Stimulated activated CD4-positive, alpha-beta T cell treated with anti-CD3 and anti-CD28 coated beads, Interleukin-15, amount 100 ng/mL, for 48 hours (primary cell): ENCODE results near the gene LCE6A.
A peak's percentile ranks its signal among the peaks of the same experiment; 100 is the strongest.

ENCODE experiments used
- DNase-seq, 2 donors: peaks; one replicate each; pipeline ENCODE4 v3.0.0-alpha.2; 2020; ENCODE audit warnings: low read depth in 2 of 2

Gene LCE6A

DNA sequence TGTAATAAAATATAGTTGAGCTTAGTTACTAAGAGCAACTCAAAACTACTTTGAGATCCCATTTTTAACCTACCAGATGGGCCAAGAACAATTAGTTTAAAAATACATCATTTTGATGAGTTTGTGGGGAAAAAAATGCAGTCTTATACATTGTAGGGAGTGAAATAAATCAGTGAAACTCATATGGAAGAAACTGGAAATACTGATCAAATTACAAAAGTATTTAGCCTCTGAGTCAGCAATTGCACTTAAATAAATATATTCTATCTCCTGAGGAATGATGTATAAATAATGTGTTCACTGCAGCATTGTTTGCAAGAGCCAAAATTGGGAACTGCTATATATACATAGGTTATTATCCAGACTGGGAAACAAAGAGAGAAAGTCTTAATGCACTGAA, 30.8 kb downstream of the LCE6A start:
- DNase-seq: no peak

DNA sequence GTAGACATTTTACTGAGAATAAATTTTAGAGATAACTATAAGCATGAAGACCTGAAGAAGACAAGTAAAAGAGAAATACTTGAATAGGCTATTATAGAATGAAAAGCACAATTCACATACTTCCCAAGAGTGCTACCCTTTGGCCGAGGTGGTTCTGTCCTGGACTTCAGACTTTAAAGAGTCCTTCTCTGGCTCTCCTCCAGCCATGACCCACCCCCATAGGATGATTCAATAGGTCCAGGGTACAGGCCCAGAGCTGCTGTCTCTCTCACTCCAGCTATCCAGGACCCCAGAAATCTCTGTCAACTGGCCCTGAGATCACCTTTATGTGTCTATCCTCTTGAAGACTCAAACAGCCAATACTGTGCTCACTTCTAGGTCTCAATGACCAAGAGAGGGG, 34.2 kb downstream of the LCE6A start:
- no peak for DNase-seq

DNA sequence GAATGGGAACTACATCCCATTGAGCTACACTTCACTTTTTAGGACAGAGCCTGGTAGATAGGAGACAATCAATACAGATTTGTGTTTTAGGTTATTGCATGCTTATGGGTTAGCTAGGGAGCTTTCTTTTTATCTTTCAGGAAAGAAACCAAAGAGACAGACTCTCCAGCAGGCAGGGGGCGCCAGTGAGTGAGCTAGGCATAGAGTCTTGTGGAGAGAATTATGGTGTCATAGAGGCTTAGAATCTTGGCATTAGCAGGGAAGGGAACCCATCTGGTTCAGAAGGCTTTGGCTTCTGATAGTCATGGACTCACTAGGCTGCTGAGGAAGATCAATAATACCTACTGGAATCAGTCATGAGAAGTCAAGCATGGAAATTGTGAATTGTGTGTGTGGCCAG, 35.4 kb downstream of the LCE6A start, which contains the start of gene SMCP:
Gene SMCP (plus strand): TSS at position 281 of the 400 bp plus-strand sequence. CDS start 6,101 bp downstream, outside the sequence.
- peak; percentile 5 to 20 for DNase-seq

DNA sequence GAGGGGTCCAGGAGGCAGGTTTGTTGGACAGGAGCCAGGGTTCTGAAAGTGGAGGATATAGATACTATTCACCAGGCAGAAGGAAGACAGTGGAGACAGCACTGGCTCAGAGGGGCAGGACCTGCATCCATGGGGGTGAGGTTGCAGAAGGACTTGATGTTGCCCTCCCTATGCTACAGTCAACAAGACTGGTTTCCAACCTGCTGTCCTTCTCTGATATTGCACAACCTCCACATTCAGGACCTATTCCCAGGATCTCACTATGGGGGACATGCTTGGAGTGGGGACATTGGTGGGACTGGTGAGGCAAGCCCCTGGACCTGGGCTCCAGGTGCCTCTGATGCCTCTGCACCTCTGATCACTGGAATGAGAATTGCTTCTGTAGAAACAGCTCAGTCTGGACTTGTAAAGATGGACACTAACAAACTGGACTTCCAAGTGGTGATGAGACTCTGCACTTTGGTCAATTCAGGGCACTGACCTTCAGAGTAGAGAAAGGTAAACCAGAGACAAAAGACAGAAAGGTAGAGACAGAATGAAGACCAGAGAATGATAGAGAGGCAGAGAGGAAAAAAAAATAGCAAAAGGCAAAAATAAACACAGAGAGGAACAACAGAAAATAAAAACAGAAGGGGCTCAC, 37.0 kb downstream of the LCE6A start:
- no peak for DNase-seq

DNA sequence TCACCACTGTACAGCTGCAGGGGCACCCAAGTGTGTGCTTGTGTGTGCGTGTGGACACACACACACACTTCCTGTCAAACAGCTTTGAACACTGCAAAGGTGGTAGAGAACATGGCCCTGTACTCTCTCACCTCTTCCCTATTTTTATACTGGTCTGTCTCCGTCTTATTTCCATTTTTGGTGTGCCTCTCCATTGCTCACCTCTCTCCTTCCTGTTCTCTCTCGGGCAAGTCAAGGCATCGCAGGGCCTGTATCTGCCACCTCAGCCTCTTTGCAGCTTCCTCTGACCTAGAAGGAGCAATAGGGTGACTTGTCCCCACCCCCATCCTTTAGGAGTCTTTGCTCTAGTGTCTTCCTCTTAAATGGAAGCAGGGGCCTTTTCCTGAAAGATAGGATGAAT, 37.7 kb downstream of the LCE6A start:
- DNase-seq: no peak

DNA sequence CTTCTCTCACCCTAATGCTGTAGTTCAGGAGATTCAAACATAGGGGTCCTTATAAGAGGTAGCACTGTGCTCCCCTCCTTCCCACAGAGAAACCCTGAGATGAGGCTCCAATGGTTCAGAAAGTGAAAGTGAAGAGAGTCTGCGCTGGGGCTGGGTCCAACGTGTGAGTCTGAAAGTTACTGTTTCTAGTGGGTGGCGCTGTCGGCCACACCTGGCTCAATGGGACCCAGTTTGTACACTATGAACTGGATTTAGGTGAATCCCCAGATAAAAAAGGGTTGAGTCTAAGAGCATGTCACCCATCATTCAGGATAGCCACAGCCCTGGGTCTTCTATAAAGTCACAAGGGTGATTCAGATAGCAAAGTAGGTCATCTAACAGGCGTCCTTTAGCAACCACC, 38.3 kb downstream of the LCE6A start:
- no peak for DNase-seq

DNA sequence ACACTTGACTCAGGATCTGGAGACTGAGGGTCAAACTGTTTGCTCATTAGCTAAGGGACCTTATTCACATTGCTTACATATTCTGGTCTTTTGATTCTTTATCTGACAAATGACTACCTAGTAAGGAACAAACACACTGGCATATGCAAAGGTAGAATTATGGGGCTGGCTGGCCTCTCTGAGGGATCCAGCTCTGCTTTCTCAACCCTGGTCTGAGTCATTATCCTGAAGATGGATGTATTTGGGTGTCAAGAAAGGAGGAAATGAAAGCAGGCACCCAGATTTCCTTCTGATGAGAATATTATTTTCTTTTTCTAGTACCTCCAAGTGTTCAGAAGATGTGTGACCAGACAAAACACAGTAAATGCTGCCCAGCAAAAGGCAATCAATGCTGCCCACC, 41.4 kb downstream of the LCE6A start:
- DNase-seq: no peak

DNA sequence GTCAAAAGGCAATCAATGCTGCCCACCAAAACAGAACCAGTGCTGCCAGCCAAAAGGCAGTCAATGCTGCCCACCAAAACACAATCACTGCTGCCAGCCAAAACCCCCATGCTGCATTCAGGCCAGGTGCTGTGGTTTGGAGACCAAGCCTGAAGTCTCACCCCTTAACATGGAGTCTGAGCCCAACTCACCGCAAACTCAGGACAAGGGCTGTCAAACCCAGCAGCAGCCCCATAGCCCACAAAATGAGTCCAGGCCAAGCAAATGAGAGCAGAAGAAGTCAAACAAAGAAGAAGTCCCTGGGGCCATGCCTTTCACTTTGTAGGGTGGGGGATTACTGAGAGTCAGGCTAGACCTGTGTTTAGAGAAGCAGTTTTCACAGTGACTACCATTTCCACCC, 41.9 kb downstream of the LCE6A start:
- no peak for DNase-seq

DNA sequence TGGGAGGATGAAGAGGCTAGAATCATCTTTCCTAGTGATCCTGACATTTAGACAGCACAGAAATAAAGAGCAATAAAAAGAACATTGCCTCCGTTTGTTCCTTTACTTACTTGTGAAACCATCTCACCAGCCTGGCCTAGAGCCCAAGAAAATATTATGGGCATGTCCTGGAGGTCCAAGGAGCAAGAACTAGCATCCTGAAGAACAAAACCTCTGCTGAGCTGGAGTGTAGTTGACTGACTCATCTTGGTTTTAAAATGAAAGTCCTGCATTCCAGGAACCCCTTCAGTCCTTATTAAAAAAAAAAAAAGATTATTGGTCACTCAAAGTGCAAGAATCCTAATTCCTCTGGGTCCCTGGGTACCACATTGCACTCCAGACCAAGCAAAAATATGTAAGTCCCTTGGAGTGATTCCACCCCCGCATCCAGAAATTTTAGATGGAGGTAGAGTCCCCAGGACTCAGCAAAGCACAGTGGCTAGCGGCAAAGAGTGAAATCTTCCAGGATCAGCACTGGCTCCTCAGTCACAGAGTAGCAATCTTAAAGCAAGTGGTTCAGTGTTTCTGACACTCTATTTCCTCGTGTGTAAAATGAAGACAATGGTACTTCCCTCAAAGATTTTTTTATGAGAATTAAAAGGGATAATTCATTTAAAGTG, 42.4 kb downstream of the LCE6A start:
- no peak for DNase-seq

DNA sequence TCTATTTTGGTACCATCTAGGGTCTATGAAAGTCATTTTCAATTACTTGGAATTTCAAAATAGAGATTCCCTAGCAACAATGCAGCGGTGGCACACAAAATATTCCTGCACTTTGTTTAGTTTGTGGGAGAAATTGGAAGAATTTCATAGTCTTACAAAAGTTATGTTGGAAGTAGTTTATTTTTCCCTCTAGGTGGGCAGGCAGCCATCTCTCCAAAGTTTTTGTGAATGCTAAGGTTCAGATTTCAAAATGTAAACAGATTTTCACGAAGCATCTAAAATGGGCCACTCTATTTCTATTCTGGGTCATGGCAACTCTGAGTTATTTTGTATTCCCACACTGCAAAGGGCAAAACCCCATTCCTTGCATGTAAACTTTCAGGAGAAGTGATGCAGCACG, 43.4 kb downstream of the LCE6A start:
- no peak for DNase-seq

DNA sequence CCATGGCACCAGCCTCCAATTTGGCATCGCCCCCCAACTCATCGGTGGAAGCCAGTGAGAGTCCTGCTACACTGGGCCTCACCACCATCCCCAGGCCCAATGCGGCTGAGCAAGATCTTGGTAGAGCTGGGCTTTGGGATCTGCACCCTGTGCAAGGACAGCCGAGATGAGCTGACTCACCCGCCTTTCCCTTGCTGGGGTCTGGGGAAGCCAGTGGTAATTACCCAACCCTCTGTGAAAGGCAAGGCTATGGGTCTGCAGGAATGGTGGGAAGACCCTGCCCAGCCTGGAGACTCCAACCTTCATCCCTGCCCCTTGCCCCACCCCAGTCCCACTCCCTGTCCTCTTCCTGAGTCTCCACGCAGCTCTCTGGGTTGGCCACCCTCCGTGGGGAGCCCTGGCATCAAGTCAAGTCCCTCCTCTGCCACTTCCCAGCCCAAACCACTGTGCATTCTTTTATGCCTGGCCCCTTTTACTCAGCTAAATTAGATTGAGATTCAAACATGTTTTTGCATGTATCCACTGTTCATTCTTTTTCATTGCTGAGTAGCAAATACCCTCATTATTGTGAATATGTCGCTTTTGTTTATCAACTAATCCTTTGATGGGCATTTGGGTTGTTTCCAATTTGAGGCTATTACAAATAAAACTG, 44.2 kb downstream of the LCE6A start:
- no peak for DNase-seq

DNA sequence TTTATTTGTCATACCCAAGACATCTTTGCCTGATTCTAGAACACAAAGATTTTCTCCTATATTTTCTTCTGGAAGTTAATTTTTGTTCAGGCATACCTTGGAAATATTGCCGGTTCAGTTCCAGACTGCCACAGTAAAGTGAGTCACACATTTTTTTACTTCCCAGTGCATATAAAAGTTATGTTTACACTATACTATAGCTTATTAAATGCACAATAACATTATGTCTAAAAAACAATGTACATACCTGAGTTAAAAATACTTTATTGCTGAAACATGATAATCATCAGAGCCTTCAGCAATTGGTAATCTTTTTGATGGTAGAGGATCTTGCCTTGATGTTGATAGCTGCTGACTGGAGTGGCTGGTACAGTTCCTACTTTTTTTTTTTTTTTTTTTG, 45.5 kb downstream of the LCE6A start:
- no peak for DNase-seq
